GM12878 (cell line): ENCODE results near the gene USP31. TPM values are rescaled to one million over a fixed set of nuclear protein-coding genes. Genes with fewer than 3 reads are reported as not detected.

ENCODE experiments used
- ATAC-seq: fragments of 200-7000 bp; cut with Tn5 transposase; 3 replicates; pipeline ENCODE4 v1.9.1; 2020; ENCODE audit warnings: mild to moderate bottlenecking, moderate library complexity
- BruUV-seq: library from RNA; stranded (reverse); fragments of 400-500 nt; replicated peaks from 2 replicates; lab custom pipeline; 2021; lab: Mats Ljungman, UMichigan
- CTCF ChIA-PET: fragments of 300-600 bp; sonication (Branson Sonifier 250); formaldehyde crosslinking; extraction: SDS; loops from one replicate; lab custom pipeline; 2021; ENCODE audit warnings: inconsistent platforms; lab: Yijun Ruan, JAX
- POLR2A ChIA-PET: fragments of 350-600 bp; formaldehyde crosslinking; extraction: SDS; loops from one replicate; lab custom pipeline; 2021; ENCODE audit warnings: inconsistent platforms; lab: Charles Lee
- RAD21 ChIA-PET: fragments of 300-600 bp; sonication (Branson Sonifier 250); formaldehyde crosslinking; loops from one replicate; lab custom pipeline; 2023; ENCODE audit warnings: antibody characterized with exemption; ENCODE audit not compliant: unreplicated experiment; lab: Charles Lee
- SMC1A ChIA-PET: fragments of 300-600 bp; sonication (Branson Sonifier 250); formaldehyde crosslinking; loops from one replicate; lab custom pipeline; 2023; ENCODE audit not compliant: unreplicated experiment, uncharacterized antibody; lab: Charles Lee
- DNase-seq: peaks from one replicate; pipeline ENCODE4 v3.0.0-alpha.2; 2011; ENCODE audit warnings: low read depth, low spot score
- FAIRE-seq: peaks from 3 replicates; lab custom pipeline; 2011; peaks lifted over from hg19 to GRCh38; lab: Jason Lieb, UNC
- H2AFZ ChIP-seq: 2 replicates; pipeline ENCODE4 v1.6.0; 2011; ENCODE audit warnings: low read depth, low read length, control low read depth; ENCODE audit not compliant: control insufficient read depth
- H3K27ac ChIP-seq: 2 replicates; pipeline ENCODE4 v1.5.1; 2011; ENCODE audit warnings: control low read depth; ENCODE audit not compliant: control insufficient read depth, insufficient read depth
- H3K27me3 ChIP-seq, 2 experiments: replicated peaks in 1 of 2; 2 replicates each; pipeline versions ENCODE4 v1.6.0 to v1.6.1; 2011; ENCODE audit warnings: low read length in 1 of 2; ENCODE audit not compliant: control insufficient read depth in 2 of 2, insufficient read depth in 2 of 2
- H3K36me3 ChIP-seq, 2 experiments: 2 replicates each; pipeline ENCODE4 v1.5.1; 2011; ENCODE audit warnings: low read length in 1 of 2; ENCODE audit not compliant: control insufficient read depth in 2 of 2, insufficient read depth in 2 of 2
- H3K4me1 ChIP-seq: 2 replicates; pipeline ENCODE4 v1.6.1; 2011; ENCODE audit warnings: mild to moderate bottlenecking, low read length, moderate library complexity, mixed read lengths; ENCODE audit not compliant: control insufficient read depth, insufficient read depth
- H3K4me2 ChIP-seq: 2 replicates; pipeline ENCODE4 v1.6.0; 2011; ENCODE audit warnings: control low read depth; ENCODE audit not compliant: control insufficient read depth, insufficient read depth
- H3K4me3 ChIP-seq: fragments of 200-600 bp; sonication (generic); 2 replicates; pipeline ENCODE4 v1.5.1; 2016
- H3K79me2 ChIP-seq: 2 replicates; pipeline ENCODE4 v1.6.0; 2011; ENCODE audit warnings: low read length; ENCODE audit not compliant: control insufficient read depth, insufficient read depth
- H3K9ac ChIP-seq: 2 replicates; pipeline ENCODE4 v1.8.0; 2011; ENCODE audit warnings: low read length, control low read depth, mixed read lengths; ENCODE audit not compliant: control insufficient read depth, insufficient read depth
- H3K9me3 ChIP-seq: replicated peaks from 3 replicates; pipeline ENCODE4 v1.5.1; 2011; ENCODE audit warnings: mild to moderate bottlenecking, low read length; ENCODE audit not compliant: control insufficient read depth, insufficient read depth
- H4K20me1 ChIP-seq: 2 replicates; pipeline ENCODE4 v1.6.0; 2011; ENCODE audit not compliant: control insufficient read depth, insufficient read depth
- JUNB ChIP-seq: IDR thresholded peaks from 2 replicates; pipeline ENCODE4 v1.6.1; 2016; ENCODE audit warnings: antibody characterized with exemption, mild to moderate bottlenecking
- LARP7 ChIP-seq: fragments of 450-650 bp; IDR thresholded peaks from 2 replicates; pipeline ENCODE4 v1.6.1; 2017; ENCODE audit warnings: mild to moderate bottlenecking
- MEF2B ChIP-seq: fragments of 450-650 bp; IDR thresholded peaks from 2 replicates; pipeline ENCODE4 v1.6.1; 2018; ENCODE audit warnings: mild to moderate bottlenecking, moderate library complexity; ENCODE audit not compliant: partially characterized antibody, poor library complexity, severe bottlenecking
- MYB ChIP-seq: fragments of 150-350 bp; IDR thresholded peaks from 2 replicates; pipeline ENCODE4 v1.6.1; 2014; ENCODE audit warnings: mild to moderate bottlenecking, low read depth, low read length, borderline replicate concordance
- NR2F1 ChIP-seq: fragments of 450-650 bp; conservative IDR thresholded peaks from 2 replicates; pipeline ENCODE4 v1.6.1; 2017; ENCODE audit warnings: mild to moderate bottlenecking
- ZNF384 ChIP-seq: IDR thresholded peaks from 2 replicates; pipeline ENCODE4 v1.6.1; 2012; ENCODE audit warnings: low read depth, mild to moderate bottlenecking, low read length, improper control_type of control experiment, borderline replicate concordance
- WGBS: methylation state at CpG from one replicate; pipeline ENCODE4 v1.1.6; 2016; ENCODE audit warnings: low lambda C conversion rate; ENCODE audit not compliant: insufficient replicate concordance, insufficient coverage; ENCODE audit errors: missing lambda C conversion rate; 5-methylcytosine and 5-hydroxymethylcytosine counted together
- in situ Hi-C: fragments of 300-500 bp; cut with MboI; formaldehyde crosslinking; loops from 9 replicates; pipeline ENCODE4 v1.14.3; 2018; ENCODE audit warnings: mixed read lengths
- intact Hi-C: fragments of 100-400 bp; cut with micrococcal nuclease; formaldehyde crosslinking; loops from one replicate; pipeline ENCODE4 v1.14.2; 2022; ENCODE audit not compliant: unreplicated experiment
- polyA plus RNA-seq, 11 experiments: library from polyadenylated mRNA; depleted of rRNA in 4 of 11; unstranded in 6 of 11; stranded (reverse) in 5 of 11; fragments of >200 nt; fragmentation: Nextera tagmentation in 4 of 11; fragmentation: Illumina TruSeq in 1 of 11; extraction: Ambion mirVana in 4 of 11; extraction: Trizol in 1 of 11; gene quantifications; 1 replicate in 1 of 11; 2 replicates in 10 of 11; pipeline versions ENCODE4 v1.2.1 to v1.2.3, GENCODE V29; 2011 to 2016; ENCODE audit warnings: inconsistent platforms in 2 of 11, missing spikeins in 2 of 11, low read depth in 1 of 11
- total RNA-seq, 4 experiments: library from RNA; depleted of rRNA in 3 of 4; stranded (reverse); fragments of >200 nt in 3 of 4; fragmentation: Illumina TruSeq in 1 of 4; extraction: Trizol in 1 of 4; gene quantifications; 2 replicates each; pipeline versions ENCODE4 v1.2.1 to v1.2.3, GENCODE V29; 2013 to 2021
- TF ChIP-seq, protein P1 (sequence below): fragments of 450-650 bp; IDR thresholded peaks from 2 replicates; pipeline ENCODE4 v1.6.1; 2017; ENCODE audit warnings: borderline replicate concordance
- TF ChIP-seq, protein P2 (sequence below): fragments of 450-650 bp; formaldehyde crosslinking; IDR thresholded peaks from 2 replicates; pipeline ENCODE4 v1.5.0; 2022; ENCODE audit warnings: mild to moderate bottlenecking, missing genetic modification characterization

USP31 gene
- total and polyA plus RNA-seq, 10 of the 15 experiments (the other 5 are each of a cell fraction or from before 2014, with no cell fraction given): 0.87 to 6.5 (median 3.2) TPM

DNA sequence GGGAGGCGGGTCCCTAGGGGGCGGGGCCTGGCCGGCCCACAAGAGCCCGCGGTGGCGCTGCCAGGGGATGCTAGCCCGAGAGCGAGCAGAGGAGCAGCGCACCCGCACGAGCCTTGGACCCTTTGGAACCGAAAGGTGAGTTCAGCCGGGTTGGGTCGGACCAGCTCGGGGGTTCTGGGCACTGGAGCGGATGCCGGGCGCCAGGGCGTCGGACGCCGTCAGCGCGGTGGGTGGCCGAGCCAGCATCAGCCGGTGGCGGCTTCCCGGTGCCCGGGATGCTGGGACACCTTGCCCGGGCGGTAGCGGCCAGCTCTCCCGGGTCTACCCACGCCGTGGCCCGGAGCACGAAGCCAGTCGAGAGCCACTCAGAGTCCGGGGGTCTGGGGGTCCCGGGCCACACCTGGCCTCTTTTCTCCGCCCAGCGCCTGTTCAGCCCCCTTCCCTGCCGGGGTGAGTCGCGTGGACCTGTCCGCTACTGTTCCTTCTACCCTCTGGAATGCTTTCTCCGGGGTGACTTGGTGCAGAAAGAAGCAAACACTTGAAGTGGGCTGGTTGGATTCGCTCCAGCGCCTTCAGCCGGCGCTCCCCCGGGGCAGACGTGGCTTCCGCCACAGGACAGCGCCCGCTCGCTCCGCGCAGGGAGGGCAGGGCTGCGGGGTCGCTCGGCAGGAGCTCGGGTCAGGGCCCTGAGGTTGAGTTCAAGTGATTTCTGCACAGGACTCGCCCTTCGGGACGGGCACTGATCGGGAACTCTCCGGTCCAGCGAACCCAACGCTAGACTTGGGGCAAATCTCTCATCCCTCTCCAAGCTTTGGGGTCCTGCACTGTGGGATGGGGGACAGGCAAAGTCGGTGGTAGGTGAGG is 33.7 kb upstream of the USP31 start, which contains the start of gene SCNN1G:
Gene SCNN1G (plus strand): TSS at position 67 of the 864 bp plus-strand sequence. CDS start 3,527 bp downstream, outside the sequence.
- Histone ChIP-seq H3K79me2 (no peaks in the 10 kb centered on the region), H3K9ac (no peak within 1 kb of the TSS), H2AFZ (peak within 1 kb of the TSS; percentile 47; the same call in 1 of the 2 replicates), H3K4me3 (no peak within 1 kb of the TSS), H3K4me2 (peak within 1 kb of the TSS; percentile 84), H3K27me3 (peaks cover 3 to 7% of the 10 kb centered on the region in 2 experiments; a peak in 3 of 4 replicates), H3K4me1 (peaks cover 7% of the 10 kb centered on the region), H3K9me3 (no peaks in the 10 kb centered on the region), H4K20me1 (no peaks in the 10 kb centered on the region; the same call in 1 of the 2 replicates), H3K27ac (no peak within 1 kb of the TSS), H3K36me3 (no peaks in the 10 kb centered on the region)
- DNase-seq (no peak), FAIRE-seq (no peak), ATAC-seq (peak; percentile 63)
- no TSS peak for BruUV-seq
- in situ Hi-C loops (no loop called here), intact Hi-C loops (loop anchor here (1.0 to 5.0 kb wide), 3 partner anchors 109 to 251 kb away; no protein-coding TSS in a partner anchor)
- RAD21 ChIA-PET: interaction anchor here (1.0 to 8.9 kb wide), 4 partner anchors 86 to 252 kb away, joined by 3 to 159 read pairs (median 4); no protein-coding TSS in a partner anchor
- POLR2A ChIA-PET: interaction anchor here (1.3 kb wide), 1 partner anchor 255 kb away, joined by 3 read pairs; no protein-coding TSS in a partner anchor
- TF ChIP-seq MEF2B (peak; percentile 9), NR2F1 (no peak)
- CTCF ChIA-PET: interaction anchor here (0.7 to 13.5 kb wide), 14 partner anchors 9 to 388 kb away, joined by 3 to 470 read pairs (median 4); partner anchors contain the start of genes EARS2, SCNN1B and UBFD1
- under 1% methylated on average over 62 of the region's 71 CpGs for WGBS
- SMC1A ChIA-PET: interaction anchor here (0.7 to 9.7 kb wide), 11 partner anchors 18 to 373 kb away, joined by 3 to 189 read pairs (median 3); partner anchors contain the start of gene SCNN1B

DNA sequence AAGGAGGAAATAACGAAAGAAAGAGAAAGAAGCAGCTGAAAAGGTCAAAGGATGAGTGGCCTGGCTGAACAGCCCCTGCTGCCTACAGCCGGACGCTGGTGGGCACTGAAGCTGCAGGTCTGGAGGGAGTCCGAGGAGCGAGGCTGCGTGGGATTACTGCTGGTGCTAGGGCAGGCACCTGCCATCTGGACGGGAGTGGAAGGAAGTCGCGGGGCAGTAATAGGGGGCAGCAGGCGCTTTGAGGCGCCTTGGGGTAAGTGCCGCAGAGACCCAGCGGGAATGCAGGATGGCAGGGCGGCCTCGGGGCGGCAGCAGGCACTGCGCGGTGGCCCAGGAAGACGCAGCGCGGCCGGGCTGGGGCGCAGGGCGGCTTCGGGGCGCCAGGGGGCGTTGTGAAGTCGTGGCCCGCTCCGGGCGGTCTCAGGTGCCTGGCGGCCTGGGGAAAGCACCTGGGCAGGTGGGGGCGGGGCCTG is 33.0 kb upstream of the USP31 start:
- no peak overlapping the region for H3K9ac ChIP-seq
- H3K4me3 ChIP-seq: no peak overlapping the region
- BruUV-seq: no TSS peak
- H3K4me2 ChIP-seq: peak overlapping the region; percentile 84
- H3K79me2 ChIP-seq: no peaks in the 10 kb centered on the region
- H3K4me1 ChIP-seq: peaks cover 7% of the 10 kb centered on the region
- no peaks in the 10 kb centered on the region for H3K36me3 ChIP-seq
- ChIA-PET SMC1A (interaction anchor here (0.8 to 9.7 kb wide), 3 partner anchors 18 to 252 kb away, joined by 3 to 189 read pairs (median 3); no protein-coding TSS in a partner anchor), POLR2A (no interaction called here), CTCF (interaction anchor here (0.7 to 13.5 kb wide), 10 partner anchors 10 to 387 kb away, joined by 3 to 470 read pairs (median 6); partner anchors contain the start of gene SCNN1B), RAD21 (interaction anchor here (8.9 kb wide), 1 partner anchor 253 kb away, joined by 159 read pairs; no protein-coding TSS in a partner anchor)
- FAIRE-seq: no peak
- no peaks in the 10 kb centered on the region for H3K9me3 ChIP-seq
- ATAC-seq: peak; percentile 98
- H2AFZ ChIP-seq: peak overlapping the region; percentile 47; the same call in 1 of the 2 replicates
- no peaks in the 10 kb centered on the region for H4K20me1 ChIP-seq
- no peak overlapping the region for H3K27ac ChIP-seq
- intact Hi-C loops: loop anchor here (1.0 to 5.0 kb wide), 3 partner anchors 110 to 252 kb away; no protein-coding TSS in a partner anchor
- WGBS: 11% methylated on average over 17 of the region's 33 CpGs
- H3K27me3 ChIP-seq: peaks cover 3 to 7% of the 10 kb centered on the region in 2 experiments; a peak in 3 of 4 replicates
- peak; percentile 23 for DNase-seq
- in situ Hi-C loops: no loop called here
- TF ChIP-seq ZNF384 (no peak), MYB (no peak), LARP7 (no peak; the same call in 1 of the 2 replicates), JUNB (no peak)
- TF ChIP-seq, protein P1, sequence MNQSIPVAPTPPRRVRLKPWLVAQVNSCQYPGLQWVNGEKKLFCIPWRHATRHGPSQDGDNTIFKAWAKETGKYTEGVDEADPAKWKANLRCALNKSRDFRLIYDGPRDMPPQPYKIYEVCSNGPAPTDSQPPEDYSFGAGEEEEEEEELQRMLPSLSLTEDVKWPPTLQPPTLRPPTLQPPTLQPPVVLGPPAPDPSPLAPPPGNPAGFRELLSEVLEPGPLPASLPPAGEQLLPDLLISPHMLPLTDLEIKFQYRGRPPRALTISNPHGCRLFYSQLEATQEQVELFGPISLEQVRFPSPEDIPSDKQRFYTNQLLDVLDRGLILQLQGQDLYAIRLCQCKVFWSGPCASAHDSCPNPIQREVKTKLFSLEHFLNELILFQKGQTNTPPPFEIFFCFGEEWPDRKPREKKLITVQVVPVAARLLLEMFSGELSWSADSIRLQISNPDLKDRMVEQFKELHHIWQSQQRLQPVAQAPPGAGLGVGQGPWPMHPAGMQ: no peak
- TF ChIP-seq, protein P2, sequence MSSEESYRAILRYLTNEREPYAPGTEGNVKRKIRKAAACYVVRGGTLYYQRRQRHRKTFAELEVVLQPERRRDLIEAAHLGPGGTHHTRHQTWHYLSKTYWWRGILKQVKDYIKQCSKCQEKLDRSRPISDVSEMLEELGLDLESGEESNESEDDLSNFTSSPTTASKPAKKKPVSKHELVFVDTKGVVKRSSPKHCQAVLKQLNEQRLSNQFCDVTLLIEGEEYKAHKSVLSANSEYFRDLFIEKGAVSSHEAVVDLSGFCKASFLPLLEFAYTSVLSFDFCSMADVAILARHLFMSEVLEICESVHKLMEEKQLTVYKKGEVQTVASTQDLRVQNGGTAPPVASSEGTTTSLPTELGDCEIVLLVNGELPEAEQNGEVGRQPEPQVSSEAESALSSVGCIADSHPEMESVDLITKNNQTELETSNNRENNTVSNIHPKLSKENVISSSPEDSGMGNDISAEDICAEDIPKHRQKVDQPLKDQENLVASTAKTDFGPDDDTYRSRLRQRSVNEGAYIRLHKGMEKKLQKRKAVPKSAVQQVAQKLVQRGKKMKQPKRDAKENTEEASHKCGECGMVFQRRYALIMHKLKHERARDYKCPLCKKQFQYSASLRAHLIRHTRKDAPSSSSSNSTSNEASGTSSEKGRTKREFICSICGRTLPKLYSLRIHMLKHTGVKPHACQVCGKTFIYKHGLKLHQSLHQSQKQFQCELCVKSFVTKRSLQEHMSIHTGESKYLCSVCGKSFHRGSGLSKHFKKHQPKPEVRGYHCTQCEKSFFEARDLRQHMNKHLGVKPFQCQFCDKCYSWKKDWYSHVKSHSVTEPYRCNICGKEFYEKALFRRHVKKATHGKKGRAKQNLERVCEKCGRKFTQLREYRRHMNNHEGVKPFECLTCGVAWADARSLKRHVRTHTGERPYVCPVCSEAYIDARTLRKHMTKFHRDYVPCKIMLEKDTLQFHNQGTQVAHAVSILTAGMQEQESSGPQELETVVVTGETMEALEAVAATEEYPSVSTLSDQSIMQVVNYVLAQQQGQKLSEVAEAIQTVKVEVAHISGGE (CRISPR knock-in tag): no peak
